K562 (cell line): Measurements from ENCODE around the gene YIPF1. TPM values are rescaled to one million over a fixed set of nuclear protein-coding genes. Genes with fewer than 3 reads are reported as not detected.
A peak's percentile ranks its signal among the peaks of the same experiment; 100 is the strongest.

Experiments used
- ATAC-seq: fragments of 200-7000 bp; cut with Tn5 transposase; 3 replicates; pipeline ENCODE4 v1.9.1; 2020; ENCODE audit warnings: moderate library complexity
- BruUV-seq: library from RNA; stranded (reverse); fragments of 400-500 nt; replicated peaks from 2 replicates; lab custom pipeline; 2021; lab: Mats Ljungman, UMichigan
- CTCF ChIA-PET: fragments of 300-600 bp; formaldehyde crosslinking; extraction: SDS; loops from one replicate; lab custom pipeline; 2021; ENCODE audit warnings: low intra/inter-chr PET ratio; lab: Yijun Ruan, JAX
- POLR2A ChIA-PET: fragments of 300-600, 350-650 bp; sonication (Branson Sonifier 250); formaldehyde crosslinking; extraction: SDS; loops from one replicate; lab custom pipeline; 2021; ENCODE audit warnings: antibody characterized with exemption, inconsistent platforms; lab: Yijun Ruan, JAX
- DNase-seq, 4 experiments: peaks; one replicate each; pipeline versions ENCODE4 v3.0.0 to v3.0.0-alpha.2; 2011 to 2018; ENCODE audit warnings: low spot score in 3 of 4, mixed read lengths in 3 of 4; ENCODE audit errors: extremely low read depth in 1 of 4
- FAIRE-seq: peaks from 2 replicates; lab custom pipeline; 2011; peaks lifted over from hg19 to GRCh38; lab: Jason Lieb, UNC
- H2AFZ ChIP-seq: 2 replicates; pipeline ENCODE4 v1.6.0; 2011; ENCODE audit warnings: low read depth, low read length, control low read depth, inconsistent platforms
- H3K27ac ChIP-seq: fragments of 200-600 bp; 3 replicates; pipeline ENCODE4 v1.8.0; 2011; ENCODE audit warnings: low read depth, mild to moderate bottlenecking, control low read depth, inconsistent platforms, low read length, moderate library complexity, mixed read lengths; ENCODE audit errors: extremely low read depth
- H3K27me3 ChIP-seq, 2 experiments: fragments of 300-600 bp in 1 of 2; 2 replicates in 1 of 2; 3 replicates in 1 of 2; pipeline versions ENCODE4 v1.6.0 to v1.8.0; 2011; ENCODE audit warnings: inconsistent platforms in 2 of 2, low read length in 2 of 2, mild to moderate bottlenecking in 1 of 2, mixed read lengths in 1 of 2, moderate library complexity in 1 of 2; ENCODE audit not compliant: control insufficient read depth in 2 of 2, insufficient read depth in 2 of 2
- H3K36me3 ChIP-seq: fragments of 300-600 bp; 3 replicates; pipeline ENCODE4 v1.8.0; 2011; ENCODE audit warnings: mild to moderate bottlenecking, low read length, inconsistent platforms; ENCODE audit not compliant: control insufficient read depth, insufficient read depth
- H3K4me1 ChIP-seq, 2 experiments: fragments of 200-600 bp in 1 of 2; replicated peaks in 1 of 2; 2 replicates in 1 of 2; 3 replicates in 1 of 2; pipeline versions ENCODE4 v1.5.1 to v1.8.0; 2011; ENCODE audit warnings: inconsistent platforms in 2 of 2, low read length in 2 of 2, mild to moderate bottlenecking in 1 of 2, mixed read lengths in 1 of 2, moderate library complexity in 1 of 2; ENCODE audit not compliant: control insufficient read depth in 2 of 2, insufficient read depth in 2 of 2
- H3K4me2 ChIP-seq: 2 replicates; pipeline ENCODE4 v1.6.1; 2011; ENCODE audit warnings: low read length, control low read depth, inconsistent platforms, mixed read lengths; ENCODE audit not compliant: insufficient read depth
- H3K4me3 ChIP-seq: fragments of 200-600 bp; sonication (generic), shearing (Covaris generic); 2 replicates; pipeline ENCODE4 v1.5.1; 2016; ENCODE audit warnings: control low read depth, inconsistent platforms
- H3K79me2 ChIP-seq: fragments of 200-600 bp; 3 replicates; pipeline ENCODE4 v1.8.0; 2011; ENCODE audit warnings: low read length, inconsistent platforms; ENCODE audit not compliant: control insufficient read depth, insufficient read depth
- H3K9ac ChIP-seq, 2 experiments: 2 replicates each; pipeline versions ENCODE4 v1.6.0 to v1.6.1; 2011; ENCODE audit warnings: low read depth in 2 of 2, low read length in 2 of 2, control low read depth in 1 of 2, inconsistent platforms in 1 of 2, mild to moderate bottlenecking in 1 of 2, mixed read lengths in 1 of 2; ENCODE audit not compliant: insufficient read depth in 1 of 2
- H3K9me1 ChIP-seq: one replicate; pipeline ENCODE4 v1.6.0; 2011; ENCODE audit warnings: inconsistent platforms, mild to moderate bottlenecking, low read length, moderate library complexity; ENCODE audit not compliant: control insufficient read depth, insufficient read depth
- H3K9me3 ChIP-seq: replicated peaks from 2 replicates; pipeline ENCODE4 v1.5.1; 2011; ENCODE audit warnings: low read depth, low read length, inconsistent platforms; ENCODE audit not compliant: control insufficient read depth, insufficient read depth
- H4K20me1 ChIP-seq: replicated peaks from 2 replicates; pipeline ENCODE4 v1.6.1; 2011; ENCODE audit warnings: low read length, inconsistent platforms, mixed read lengths; ENCODE audit not compliant: control insufficient read depth, insufficient read depth
- EP400 ChIP-seq: fragments of 450-650 bp; IDR thresholded peaks from 2 replicates; pipeline ENCODE4 v1.6.1; 2017; ENCODE audit warnings: antibody characterized with exemption, mild to moderate bottlenecking, moderate library complexity
- ID3 ChIP-seq, 2 experiments: fragments of 250-450 bp in 1 of 2; fragments of 450-650 bp in 1 of 2; sonication (Bioruptor Pico) in 1 of 2; IDR thresholded peaks; 2 replicates each; pipeline versions ENCODE4 v1.6.1 to v1.8.0; 2016 to 2021; ENCODE audit warnings: mild to moderate bottlenecking in 2 of 2, moderate library complexity in 2 of 2, missing compliant biosample characterization in 1 of 2, missing genetic modification characterization in 1 of 2
- TSHZ1 ChIP-seq: fragments of 250-450 bp; sonication (Bioruptor Pico); IDR thresholded peaks from 2 replicates; pipeline ENCODE4 v1.4.0; 2020; ENCODE audit warnings: mild to moderate bottlenecking, moderate library complexity
- ZNF121 ChIP-seq: sonication (generic); formaldehyde crosslinking; conservative IDR thresholded peaks from 2 replicates; pipeline ENCODE4 v1.8.0; 2022; ENCODE audit warnings: missing genetic modification reagents
- ZNF197 ChIP-seq: fragments of 200-800 bp; sonication (Bioruptor generic); IDR thresholded peaks from 2 replicates; pipeline ENCODE4 v1.6.1; 2016; ENCODE audit warnings: low read depth, missing genetic modification characterization, missing compliant biosample characterization
- WGBS: fragments of 100-300 bp; shearing (Covaris generic); methylation state at CpG from one replicate; pipeline ENCODE4 v1.1.6; 2016; ENCODE audit warnings: low coverage, mixed read lengths; ENCODE audit not compliant: insufficient coverage; ENCODE audit errors: missing lambda C conversion rate; 5-methylcytosine and 5-hydroxymethylcytosine counted together
- in situ Hi-C: fragments of 300-500 bp; cut with MboI; formaldehyde crosslinking; loops from 4 replicates; pipeline ENCODE4 v1.15.0; 2018; ENCODE audit warnings: inconsistent platforms, mixed read lengths
- intact Hi-C: fragments of 100-400 bp; cut with micrococcal nuclease; formaldehyde crosslinking; loops from 2 replicates; pipeline ENCODE4 v1.14.2; 2022
- polyA plus RNA-seq, 8 experiments: library from polyadenylated mRNA; depleted of rRNA in 4 of 8; stranded (reverse) in 5 of 8; unstranded in 3 of 8; fragments of >200 nt; fragmentation: Nextera tagmentation in 2 of 8; fragmentation: Illumina TruSeq in 1 of 8; extraction: Ambion mirVana in 2 of 8; extraction: Trizol in 1 of 8; gene quantifications; 2 replicates each; pipeline versions ENCODE4 v1.2.1 to v1.2.3, GENCODE V29; 2011 to 2014; ENCODE audit warnings: inconsistent platforms in 1 of 8, missing spikeins in 1 of 8
- total RNA-seq, 7 experiments: library from RNA; depleted of rRNA in 6 of 7; stranded (reverse); fragments of >200 nt in 6 of 7; fragmentation: Illumina TruSeq in 2 of 7; extraction: Trizol in 2 of 7; gene quantifications; 2 replicates each; pipeline versions ENCODE4 v1.2.1 to v1.2.3, GENCODE V29; 2011 to 2021; ENCODE audit warnings: low replicate concordance in 1 of 7

Gene YIPF1
- total and polyA plus RNA-seq, 9 of the 15 experiments (the other 6 are each of a cell fraction or from before 2014, with no cell fraction given) = 11.5 to 37.5 (median 19.2) TPM

- Histone ChIP-seq H3K36me3 (peaks cover 90% of the 10 kb centered on the region), H2AFZ (no peak overlapping the region), H3K27ac (no peak overlapping the region), H4K20me1 (no peaks in the 10 kb centered on the region), H3K9me3 (no peaks in the 10 kb centered on the region), H3K4me1 (peaks cover 9% of the 10 kb centered on the region in 2 experiments; a peak in 2 of 5 replicates), H3K9me1 (no peaks in the 10 kb centered on the region), H3K27me3 (no peaks in the 10 kb centered on the region), H3K79me2 (peaks cover 33% of the 10 kb centered on the region), H3K4me2 (no peak overlapping the region), H3K9ac (no peak overlapping the region), H3K4me3 (no peak overlapping the region)
- intact Hi-C loops = no loop called here
- CTCF ChIA-PET = no interaction called here
- TF ChIP-seq EP400 (no peak), ZNF197 (CRISPR knock-in tag) (no peak), ZNF121 (CRISPR knock-in tag) (peak; percentile 82), ID3 (CRISPR knock-in tag; IDR thresholded peaks at IDR 0.05) (no peak), ID3 (tag; IDR thresholded peaks at IDR 0.05) (no peak), TSHZ1 (no peak)
- in situ Hi-C loops = no loop called here
- POLR2A ChIA-PET = interaction anchor here (1.6 to 2.3 kb wide), 3 partner anchors 10 to 32 kb away, joined by 3 to 9 read pairs (median 5); no protein-coding TSS in a partner anchor
- DNase-seq (no peak), FAIRE-seq (no peak), ATAC-seq (no peak)
- 93% methylated on average over 2 of the region's 2 CpGs for WGBS
- BruUV-seq = no TSS peak
These were observed 79.1 kb downstream of the YIPF1 start for GRCh38 chr1:53810497-53810896.
